HG03457 (cell line): ENCODE results near the gene DGKD.

ENCODE experiments used
- ATAC-seq: cut with Tn5 transposase; IDR thresholded peaks from one replicate; pipeline ENCODE4 v1.9.1; 2021; ENCODE audit warnings: moderate number of reproducible peaks; ENCODE audit not compliant: unreplicated experiment

The DGKD gene

DNA sequence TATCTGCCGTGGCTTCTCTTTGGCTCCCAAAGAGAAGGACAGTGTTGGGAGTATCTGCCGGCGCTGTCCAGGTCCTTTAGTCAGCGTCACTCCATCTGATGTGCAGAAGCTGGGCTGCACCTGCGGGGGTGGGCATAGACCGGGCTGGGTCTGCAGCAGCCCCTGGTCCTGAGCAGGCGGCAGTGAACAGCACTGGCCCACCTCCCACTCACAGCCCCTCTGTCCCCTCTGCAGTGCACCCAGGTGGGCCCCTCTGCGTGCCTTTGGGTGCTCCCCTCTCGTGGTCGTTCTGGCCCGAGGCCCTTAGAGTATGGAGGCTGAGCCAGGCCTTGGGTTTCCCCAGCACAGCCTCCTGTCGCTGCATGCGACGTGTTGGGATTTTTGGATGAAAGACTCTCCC is 116.5 kb downstream of the DGKD start:
- ATAC-seq: no peak

DNA sequence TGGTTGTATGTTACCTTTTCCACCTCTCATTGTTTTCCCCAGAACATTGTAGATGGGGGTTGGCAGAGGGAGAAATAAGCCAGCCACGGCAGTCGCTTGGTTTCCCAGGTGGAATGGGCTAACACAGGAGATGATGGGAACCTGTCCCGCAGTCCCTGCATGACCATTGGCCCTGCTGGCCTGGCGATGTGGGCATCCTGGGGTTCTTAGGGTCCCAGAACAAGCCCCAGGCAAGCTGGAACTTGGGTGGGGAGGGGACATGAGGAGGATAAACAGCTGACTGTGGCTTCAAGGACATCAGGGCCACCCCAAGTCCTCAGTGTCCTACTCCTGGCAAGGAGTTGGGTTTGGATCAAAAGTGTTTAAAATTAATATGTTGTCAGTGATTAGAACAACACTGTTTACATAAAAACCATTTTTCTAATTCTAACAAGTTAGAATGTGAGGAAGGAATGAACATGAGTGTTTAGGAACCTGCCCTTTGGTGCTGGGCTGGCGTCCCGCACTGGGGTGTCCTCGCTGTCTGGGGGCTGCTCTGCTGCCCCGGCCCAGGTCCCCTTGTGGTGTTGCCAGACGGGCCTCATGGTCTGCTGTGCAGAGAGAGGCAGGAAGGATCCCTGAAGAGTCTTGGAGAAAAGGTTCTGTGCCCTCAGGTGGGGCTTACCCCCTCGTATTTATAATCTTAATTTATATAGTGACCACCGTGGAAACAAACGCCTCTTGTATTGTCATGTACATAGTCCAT is 117.2 kb downstream of the DGKD start:
- ATAC-seq: no peak

DNA sequence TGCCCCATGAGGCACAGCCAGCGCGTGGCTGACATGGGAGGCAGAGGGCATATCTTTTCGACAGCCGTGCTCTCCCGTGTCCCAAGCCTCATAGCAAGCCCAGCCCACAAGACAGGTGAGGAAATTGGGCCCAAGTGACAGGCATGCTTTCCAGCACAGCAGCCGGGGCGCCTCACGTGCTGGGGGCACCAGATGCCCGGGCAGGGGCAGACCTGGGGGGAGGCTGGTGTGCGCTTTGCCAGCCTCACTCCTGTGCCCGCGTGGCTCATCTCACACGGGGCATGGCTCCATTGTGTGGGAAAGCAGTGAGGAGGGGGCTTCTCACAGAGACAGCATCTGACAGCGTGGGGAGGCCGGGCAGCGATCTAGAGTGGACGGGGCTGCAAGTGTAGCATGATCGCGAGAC is 119.1 kb downstream of the DGKD start:
- ATAC-seq: no peak

DNA sequence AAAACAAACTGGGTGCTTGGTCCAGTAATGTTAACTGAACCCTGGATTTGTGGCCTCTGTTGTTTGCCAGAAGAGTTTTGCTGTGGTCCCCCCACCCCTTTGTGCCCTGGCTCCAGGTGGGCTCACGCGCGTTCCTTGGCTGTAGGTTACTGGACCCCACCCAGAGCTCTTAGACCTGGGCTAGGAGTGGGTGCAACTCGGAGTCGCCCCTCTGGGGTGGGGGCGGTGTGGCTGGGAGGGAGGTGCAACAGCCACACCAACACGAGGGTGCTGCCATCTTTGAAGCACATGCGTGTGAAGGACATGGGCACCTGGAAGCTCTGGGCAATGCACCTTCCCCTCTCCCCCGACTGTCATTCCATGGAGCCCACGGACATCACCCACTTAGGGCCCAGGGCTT is 119.6 kb downstream of the DGKD start:
- no peak for ATAC-seq

DNA sequence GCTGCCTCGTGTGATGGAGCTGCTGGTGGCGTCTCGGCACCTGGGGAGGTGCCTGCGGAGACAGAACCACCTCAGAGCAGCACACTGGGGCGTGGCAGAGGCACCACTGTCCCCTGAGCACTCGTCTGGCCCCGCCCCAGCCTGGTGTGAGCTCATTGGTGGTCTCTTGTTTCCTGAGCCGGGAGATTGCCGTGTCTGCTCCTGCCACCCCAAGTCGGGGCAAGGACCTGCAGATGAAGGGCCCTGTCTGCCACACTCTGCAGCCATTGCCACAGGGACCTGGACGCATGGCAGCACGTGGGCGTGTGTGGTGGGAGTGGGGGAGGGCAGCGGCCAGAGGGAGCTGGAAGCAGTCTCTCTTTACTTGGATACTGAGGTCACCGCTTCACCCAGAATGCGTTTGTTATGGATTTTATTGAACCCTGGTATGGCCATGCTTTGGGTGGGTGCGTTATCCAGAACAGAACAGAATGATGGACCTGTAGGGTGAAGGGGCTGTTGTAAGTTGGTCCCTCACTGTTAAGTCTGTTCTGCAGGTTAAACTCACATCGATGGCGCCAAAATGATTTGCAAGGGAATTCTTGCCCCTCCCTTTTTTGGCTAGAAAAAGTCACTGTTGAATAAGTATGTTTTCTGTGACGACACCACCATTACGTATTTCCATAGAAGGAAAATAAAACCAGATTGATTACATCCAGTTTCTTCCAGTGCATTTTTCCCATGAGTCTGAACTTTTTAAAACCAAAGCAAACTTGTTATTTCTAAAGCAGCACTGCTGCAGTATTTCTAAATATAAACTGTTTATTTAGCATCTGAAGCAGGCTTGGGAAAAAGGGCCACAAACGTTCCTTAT is 120.2 kb downstream of the DGKD start:
- no peak for ATAC-seq

DNA sequence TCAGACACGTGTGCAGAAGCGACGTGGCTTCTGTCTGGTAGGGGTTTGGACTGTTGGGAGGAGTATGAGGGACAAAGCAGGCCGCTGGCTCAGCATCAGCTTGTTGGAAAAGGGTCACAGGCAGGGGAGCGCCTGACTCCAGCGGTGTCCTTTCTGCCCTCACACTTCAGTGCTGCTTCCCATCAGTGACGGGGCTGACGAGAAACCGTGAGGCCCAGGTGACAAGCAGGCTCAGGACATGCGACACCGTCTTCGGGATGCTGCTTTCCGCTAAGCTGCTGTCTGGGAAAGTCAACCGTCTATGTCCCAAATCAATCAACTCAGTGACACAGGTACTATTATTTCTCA is 121.7 kb downstream of the DGKD start:
- no peak for ATAC-seq

DNA sequence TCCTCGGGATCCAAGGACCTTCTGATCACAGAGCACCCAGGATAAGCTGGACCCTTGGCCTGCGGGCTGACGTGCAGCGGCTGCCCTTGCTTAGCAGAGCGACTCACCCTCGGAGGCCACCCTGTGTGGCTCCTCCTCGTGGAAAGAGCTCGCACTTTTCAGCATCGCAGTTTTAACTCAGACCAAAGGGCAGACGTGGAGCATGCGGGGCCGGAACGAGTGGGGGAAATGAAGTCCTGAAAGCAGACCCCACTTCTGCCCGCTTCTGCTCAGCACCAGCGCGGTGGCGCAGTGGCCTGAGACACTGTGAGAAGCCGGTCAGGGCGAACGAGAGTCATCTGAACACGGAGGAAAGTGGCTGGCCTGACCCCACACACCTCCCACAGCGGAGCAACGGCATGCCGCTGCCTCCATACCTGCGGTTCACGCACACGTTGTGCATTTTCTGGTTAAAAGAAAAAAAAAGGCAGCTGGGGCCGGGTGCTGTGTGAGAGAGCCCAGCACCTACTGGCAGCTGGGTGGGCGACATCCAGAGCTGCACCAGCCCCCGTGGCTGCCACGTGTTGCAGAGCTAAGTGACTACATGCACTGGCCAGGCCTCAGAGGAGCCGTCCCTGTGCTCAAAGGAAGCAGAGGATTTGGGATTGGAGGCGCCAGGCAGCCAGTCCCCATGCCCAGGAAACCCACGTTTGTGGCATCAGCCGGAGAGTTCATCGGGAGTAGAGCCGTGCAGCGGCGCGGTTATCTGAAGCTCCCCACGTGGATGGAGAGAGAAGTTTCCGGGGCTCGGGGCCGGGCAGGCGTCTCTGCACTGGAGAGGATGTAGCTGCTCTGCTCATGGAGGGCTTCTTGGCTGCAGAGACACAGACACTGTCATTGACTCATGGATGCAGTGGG is 122.6 kb downstream of the DGKD start:
- ATAC-seq: no peak

DNA sequence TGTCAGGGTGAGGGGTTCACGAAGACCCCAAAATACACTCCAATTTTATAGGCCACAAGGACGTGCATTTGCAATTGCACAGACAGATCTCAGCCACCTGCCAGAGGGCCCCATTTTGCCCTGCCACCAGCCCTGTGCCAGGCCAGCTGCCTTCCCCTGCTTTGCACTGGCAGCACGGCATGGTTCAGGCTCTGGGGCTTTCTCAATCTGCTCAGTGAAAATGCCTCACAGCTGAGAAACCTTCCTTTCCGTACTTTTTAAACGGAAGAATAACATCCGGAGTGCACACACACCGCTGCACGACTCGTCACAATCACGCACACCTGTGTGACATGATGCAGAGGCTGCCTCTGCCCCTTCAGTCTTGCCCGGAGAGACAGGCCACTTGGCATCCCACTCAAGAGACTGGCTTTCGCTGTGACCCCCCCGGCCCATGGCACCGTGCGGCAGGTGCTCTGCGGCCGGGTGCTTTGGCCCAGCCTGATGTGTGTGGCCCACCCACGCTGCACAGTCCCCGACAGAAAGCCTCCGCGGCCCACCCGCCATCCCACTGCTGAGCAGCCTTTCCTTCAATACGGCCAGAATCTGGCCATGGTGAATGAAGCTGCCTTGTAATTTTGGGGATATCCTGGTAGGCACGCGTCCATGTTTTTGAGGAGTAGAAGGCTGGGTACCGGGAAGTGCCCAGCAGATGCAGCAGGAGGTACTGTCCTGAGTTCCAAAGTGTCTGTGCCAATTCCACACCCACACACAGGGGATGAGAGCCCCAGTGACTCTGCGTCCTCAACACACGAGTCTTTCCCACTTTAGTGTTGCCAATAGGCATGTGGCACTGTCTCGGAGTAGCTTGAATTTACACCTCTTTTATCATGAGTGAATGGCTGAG is 123.5 kb downstream of the DGKD start:
- no peak for ATAC-seq

DNA sequence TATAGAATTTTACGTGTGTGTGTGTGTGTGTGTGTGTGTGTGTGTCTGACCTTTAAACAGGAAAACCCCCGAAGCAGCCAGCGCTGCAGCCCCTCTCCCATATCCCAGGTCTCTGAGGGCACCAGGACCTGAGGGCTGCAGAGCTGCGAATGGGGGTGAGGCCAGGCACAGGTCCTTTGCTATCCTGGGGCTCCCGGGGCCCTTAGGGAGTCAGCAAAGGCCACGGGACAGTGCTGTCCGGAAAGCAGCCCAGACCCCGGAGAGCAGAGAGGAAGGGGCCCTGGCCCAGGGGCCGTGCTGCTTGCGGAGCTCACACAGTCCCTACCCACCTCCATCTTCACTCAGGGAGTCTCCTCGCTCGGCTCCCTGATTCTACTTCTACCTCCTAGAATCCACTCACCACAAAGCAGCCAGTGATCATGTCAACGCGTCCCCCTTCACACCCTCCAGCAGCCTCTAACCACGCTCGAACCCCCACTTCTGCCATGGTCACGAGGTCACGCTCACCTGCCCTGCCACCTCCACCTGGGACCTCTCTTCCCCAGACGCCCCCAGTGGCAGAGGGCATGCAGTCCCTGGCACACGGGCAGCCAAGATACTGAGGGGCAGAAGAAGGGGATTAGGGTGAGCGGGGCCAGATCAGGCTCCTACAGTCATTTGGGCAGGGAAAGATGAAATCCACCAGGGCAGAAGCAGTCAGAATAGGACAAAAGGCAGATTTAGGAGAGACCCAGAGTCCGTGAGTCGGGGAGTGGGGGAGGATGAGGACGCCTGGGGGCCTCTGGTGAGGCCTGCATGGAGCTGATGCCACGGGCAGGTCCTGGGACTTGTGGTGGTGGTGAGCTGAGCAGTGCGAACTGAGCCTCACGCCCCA is 125.6 kb downstream of the DGKD start:
- no peak for ATAC-seq

DNA sequence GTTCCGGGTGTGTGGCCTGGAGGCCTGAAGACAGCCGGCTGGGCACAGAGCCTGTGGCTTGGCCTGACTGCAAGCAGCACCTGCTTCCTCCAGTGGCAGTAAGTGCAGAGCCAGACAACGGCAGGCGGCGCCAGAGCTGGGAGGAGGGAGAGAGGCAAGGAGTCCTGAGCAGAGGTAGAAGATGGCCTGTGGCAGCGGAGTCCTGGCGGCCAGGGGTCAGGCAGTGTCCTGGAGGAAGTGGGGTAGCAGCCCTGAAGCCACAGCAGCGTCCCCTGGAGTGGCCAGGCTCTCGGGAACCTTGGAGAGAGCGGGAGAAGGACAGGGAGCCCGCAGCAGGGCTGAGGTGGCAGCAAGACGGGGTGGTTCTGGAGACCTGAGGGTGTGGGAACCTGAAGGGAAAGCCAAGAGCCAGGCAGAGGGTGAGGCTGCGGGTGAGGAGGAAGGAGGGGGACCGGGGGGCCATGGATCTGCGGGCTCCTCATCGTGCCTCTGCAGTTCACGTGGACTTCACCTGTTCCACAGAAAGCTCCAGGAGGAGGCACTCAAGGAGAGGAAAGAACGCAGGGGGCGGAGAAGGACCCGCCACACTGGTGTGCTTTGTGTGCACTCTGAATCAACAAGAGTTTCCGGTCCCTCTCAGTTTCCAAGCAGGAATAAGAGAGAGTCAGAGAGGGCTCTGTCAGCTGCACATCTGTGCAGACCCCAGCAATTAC is 126.4 kb downstream of the DGKD start:
- ATAC-seq: no peak

DNA sequence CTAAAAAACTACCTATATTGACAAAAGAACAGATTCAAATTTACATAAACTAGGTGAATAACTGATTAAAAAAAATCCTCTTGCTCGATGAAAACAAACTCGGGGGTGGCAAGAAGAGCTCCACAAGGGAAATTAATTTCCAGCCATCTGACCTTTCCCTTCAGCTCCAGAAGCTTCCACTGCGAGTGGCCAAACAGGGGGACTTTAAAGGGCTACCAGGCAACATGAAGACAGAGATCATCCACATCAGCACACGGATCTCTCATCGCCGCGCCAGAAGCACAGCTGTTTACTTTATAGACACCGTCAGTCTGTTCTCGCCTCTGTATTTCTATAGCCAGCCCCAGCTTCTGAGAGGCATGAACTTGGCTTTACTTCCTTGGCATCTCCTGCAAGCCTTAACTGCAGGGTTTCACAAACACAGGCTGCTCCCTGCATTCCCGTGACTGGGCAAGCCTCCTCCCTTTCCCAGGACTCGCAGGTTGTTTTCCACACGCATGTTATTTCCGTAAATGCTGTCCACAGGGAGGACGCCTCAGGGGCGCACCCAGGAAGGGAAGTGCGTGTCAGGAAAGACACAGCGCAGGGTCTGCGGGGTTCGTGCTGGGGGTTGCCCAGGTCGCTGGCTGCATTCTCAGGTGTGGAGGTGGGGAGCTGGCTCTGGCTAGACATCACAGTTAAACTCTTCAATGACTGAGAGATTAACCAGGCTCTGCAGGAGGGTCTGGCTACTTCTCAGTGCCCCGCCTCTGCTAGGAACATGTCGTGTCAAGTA is 127.3 kb downstream of the DGKD start:
- ATAC-seq: no peak

DNA sequence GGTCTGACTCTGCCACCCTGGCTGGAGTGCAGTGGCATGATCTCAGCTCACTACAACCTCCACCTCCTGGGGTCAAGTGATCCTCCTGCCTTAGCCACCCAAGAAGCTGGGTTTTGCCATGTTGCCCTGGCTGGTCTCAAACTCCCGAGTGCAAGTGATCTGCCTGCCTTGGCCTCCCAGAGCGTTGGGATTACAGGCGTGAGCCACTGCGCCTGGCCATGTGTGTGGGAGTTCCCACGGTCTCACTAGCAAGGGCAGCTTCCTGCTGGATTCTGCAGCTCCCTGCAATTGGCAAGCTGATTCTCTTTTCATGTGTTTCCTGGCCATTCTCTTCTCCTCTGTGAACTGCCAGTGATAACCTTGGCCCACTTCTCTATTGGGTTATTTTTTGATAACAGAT is 128.3 kb downstream of the DGKD start:
- no peak for ATAC-seq

DNA sequence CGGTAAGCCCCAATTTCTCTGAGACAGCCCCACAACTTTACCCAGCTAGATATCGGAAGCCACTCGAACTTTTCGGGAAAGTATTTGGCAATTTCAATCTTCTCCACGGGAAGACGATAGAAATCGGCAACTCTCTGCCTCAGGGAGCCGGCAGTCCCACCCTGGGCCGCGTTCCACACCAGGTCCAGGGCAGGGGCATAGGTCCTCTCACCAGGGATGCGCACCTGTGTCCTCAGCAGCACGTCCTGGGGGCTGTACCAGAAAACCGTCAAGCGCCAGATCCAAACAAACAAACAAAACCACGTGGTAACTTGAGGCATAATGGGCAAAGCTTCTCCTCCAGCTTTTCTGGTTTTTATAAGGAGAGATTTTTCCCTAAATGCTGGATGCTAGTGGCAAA is 131.4 kb downstream of the DGKD start:
- no peak for ATAC-seq

DNA sequence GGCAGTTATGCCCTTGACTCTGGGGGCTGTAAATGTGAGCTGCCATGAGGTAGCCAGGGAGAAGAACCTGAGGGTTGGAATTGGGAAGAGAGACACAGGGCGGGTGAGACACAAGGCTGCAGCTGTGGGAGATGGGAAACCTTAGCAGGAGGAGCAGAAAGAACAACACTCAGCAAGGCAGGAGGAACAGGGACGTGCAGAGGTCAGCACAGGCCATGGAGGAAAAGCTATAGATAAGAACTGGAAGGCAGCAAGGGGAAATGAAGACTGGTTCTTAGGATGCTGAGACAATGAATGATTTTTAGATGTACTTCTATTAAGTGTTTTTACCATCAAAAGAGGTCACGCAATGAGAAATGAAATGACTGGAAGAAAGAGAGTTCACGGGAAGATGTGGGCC is 132.1 kb downstream of the DGKD start:
- ATAC-seq: no peak

DNA sequence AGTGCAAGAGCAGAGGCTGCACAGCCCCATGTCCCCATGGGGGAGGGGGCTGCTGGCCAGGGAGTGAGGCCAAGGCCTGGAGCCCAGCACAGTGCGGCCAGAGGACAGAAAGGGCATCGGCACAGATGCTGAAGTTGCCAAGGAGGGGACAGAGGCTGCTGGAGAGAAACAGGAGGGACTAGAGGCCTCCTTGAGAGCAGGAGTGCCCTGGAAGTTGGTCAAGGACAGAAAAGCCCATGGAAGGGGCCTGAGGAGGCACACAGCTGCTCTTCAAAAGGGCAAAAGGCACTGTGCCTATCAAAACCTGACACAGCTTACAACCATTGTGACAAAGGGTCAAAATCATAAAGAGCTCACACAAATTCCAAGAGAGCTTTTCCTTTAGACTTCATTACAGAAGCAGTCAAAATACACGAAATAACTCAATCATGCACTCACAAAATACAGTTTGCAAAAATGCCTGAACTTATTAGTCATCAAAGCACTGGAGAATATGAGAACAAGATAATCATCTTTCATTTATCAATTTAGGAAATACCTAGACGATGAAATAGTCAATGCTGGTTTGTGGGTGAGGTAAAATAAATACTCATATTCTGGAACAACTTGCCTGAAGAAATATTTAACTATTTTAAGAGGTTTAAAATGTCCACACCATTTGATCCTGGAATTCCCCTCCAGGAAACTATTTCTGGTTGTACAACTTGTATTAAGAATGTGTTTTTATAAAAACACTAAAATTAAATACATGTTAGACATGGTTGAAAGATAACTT is 132.7 kb downstream of the DGKD start:
- ATAC-seq: no peak

DNA sequence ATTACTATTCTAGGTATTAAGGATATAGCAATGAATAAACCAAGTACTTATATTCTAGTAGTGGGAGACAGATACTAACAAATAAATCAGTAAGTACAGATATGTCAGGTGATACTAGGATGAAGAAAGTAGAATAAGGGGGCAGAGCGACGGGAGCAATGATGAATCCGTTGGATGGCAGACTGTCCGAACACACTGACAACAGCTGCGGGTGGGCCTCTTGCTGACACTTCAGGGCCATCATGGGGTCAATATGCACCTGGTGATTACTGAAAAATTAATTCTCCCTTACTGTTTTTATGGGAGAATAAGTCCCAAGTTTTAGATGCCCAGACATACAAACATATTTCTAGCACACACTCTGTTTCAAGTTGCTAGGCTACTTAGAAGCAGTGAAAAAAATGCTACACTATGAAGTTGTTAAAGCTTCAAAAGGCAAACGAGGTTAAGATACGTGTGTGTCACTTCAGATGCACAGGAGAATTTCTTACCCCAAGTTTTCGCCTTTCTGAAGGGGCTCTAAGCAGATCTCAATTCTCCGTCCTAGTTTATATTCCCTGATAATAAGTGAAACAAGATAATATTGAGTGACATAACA is 133.6 kb downstream of the DGKD start:
- no peak for ATAC-seq

DNA sequence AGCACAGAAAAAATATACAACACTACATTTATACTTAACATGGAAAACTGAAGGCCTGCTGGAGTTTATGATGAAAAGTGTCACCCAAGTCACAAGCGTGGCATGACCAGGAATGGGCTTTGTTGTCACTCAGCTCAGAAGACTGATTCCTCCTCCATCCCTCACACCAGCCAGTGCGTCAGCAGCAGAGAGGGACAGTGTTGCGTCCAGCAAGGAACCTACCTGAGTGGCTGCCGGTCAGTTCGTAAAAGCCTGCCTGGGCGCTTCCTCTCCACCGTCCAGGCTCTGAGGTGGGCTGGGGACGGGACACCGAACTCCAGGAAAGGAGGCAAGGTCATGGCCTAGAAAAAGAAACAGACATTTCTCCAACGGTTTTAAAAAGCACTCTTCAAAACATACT is 134.8 kb downstream of the DGKD start:
- no peak for ATAC-seq
